GM18498 (cell line): ENCODE measurements around the gene TRAPPC5.

ENCODE experiments used
- ATAC-seq: cut with Tn5 transposase; IDR thresholded peaks from one replicate; pipeline ENCODE4 v1.9.1; 2021; ENCODE audit warnings: mild to moderate bottlenecking, moderate library complexity; ENCODE audit not compliant: unreplicated experiment

Gene TRAPPC5

GRCh38 chr19:7729831-7730285 lies 49.2 kb downstream of the TRAPPC5 start:
- no peak for ATAC-seq

DNA sequence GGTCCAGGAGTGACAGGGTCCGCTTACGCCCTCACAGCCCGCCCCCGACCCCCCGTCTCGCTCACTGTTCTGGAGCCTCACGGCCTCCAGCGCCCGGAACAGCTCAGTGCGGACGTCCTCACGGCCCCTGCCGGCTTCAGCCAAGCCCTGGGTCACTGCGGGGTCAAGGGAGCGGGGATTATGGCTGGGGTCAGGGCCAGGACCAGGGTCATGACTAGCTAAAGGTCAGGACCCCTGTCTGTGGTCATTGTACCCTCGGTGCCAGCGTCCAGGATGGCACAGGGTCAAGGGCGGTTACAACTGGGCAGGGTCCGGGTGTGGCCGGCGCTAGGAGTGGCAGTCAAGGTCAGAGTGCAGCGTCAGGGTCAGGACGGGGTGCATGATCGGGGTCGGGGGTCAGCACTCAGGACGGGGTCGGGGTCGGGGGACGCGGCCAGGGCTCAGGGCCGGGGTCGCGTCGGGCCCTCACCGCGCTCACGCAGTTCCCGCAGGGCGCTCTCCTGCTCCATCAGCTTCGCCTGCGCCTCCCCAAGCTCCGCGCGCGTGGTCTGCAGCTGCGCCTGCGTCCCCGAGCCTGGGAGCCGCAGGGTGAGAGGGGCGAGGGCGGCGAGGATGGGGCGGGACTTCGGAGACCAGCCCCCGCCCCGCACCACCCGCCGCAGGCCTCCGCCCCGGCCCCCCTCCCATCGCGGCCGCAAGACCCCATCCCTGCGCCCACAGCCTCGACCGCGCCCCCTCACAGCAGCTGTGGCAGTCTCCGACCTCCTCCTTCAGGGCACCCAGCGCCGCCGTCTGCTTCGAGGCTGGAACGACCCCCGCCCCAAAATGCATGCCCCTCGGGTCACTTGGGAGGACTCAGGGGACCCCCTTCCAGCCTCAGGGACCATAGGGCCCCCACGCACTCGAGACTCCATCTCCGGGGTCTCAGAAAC lies 49.9 kb downstream of the TRAPPC5 start:
- ATAC-seq: no peak

DNA sequence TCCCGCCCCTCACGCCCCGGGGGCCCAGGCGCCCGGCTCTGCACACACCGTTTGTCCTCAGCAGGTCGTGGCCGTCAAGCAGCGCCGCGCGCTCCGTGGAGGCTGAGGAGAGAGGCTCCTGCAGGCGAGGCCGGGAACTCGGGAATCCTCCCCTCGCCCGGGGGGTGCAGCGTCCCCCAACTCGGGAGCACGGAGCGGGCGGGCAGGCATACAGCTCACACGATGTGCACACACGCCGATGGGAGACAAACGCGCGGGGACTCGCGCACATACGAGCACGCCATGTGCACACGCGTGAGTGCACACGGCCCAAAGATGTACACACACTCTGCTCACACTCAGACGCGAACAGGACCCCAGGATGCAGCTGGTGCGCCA lies 50.6 kb downstream of the TRAPPC5 start:
- no peak for ATAC-seq

DNA sequence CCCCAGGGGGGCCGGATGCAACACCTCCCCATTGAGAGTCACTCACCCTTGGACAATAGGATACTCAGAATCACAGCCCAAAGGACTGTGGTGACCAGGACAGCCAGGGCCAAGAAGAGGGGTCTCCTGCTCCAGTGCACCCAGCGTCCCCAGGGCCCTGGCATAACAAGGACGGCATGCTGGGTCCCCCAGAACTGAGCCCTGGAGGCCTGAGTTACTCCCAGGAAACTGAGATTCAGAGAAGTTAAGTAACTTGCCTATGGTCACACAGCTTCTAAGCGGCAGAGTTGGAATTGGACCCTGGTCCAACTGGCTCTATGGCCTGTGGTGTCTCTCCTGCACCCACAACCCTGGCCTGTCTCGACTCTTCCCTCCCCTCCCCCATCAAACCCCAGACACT lies 51.0 kb downstream of the TRAPPC5 start:
- ATAC-seq: no peak

GRCh38 chr19:7732045-7732444 lies 51.4 kb downstream of the TRAPPC5 start, which contains the start of gene CLEC4G:
Gene CLEC4G (minus strand): TSS chr19:7732110. CDS start chr19:7732102, 8 bp downstream.
- ATAC-seq: no peak

GRCh38 chr19:7733376-7733775 lies 52.7 kb downstream of the TRAPPC5 start:
- ATAC-seq: no peak

GRCh38 chr19:7734220-7735203 lies 53.9 kb downstream of the TRAPPC5 start:
- ATAC-seq: no peak

DNA sequence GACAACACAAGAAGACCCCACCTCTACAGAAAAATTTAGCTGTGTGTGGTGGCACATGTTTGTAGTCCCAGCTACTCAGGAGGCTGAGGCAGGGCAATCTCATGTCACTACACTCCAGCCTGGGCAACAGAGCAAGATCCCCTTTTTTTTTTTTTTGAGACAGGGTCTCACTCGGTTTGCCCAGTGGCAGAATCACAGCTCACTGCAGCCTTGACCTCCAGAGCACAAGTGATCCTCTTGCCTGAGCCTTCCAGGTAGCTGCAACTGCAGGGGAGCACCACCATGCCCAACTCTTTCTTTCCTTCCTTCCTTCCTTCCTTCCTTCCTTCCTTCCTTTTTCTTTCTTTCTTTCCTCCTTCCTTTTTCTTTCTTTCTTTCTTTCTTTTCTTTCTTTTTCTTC lies 55.5 kb downstream of the TRAPPC5 start:
- ATAC-seq: no peak

DNA sequence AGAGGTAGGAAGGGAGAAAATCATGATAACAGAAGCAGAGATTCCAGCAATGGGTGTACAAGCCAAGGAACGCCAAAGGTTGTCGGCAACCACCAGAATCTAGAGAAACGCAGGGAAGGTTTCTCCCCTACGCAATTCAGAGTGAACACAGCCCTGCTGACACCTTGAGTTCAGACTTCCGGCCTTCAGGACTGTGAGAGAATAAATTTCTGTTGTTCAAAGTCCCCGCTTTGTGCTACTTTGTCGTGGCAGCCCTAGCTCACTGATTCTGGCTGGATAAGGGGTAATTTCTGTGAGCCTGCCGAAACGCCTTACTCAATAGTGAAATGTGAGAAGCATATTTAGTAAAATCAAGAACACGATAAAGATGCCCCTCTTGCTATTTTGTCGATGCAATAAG lies 56.6 kb downstream of the TRAPPC5 start:
- no peak for ATAC-seq
